ENCODE measurements around the gene TPBGL. TPM values are rescaled to one million over a fixed set of nuclear protein-coding genes. Genes with fewer than 3 reads are reported as not detected.

The TPBGL gene, protein sequence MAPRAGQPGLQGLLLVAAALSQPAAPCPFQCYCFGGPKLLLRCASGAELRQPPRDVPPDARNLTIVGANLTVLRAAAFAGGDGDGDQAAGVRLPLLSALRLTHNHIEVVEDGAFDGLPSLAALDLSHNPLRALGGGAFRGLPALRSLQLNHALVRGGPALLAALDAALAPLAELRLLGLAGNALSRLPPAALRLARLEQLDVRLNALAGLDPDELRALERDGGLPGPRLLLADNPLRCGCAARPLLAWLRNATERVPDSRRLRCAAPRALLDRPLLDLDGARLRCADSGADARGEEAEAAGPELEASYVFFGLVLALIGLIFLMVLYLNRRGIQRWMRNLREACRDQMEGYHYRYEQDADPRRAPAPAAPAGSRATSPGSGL
- not detected in 2 replicates for total RNA-seq (2014; rRNA removed; shearing (Covaris generic); ENCODE audit: low replicate concordance)

GRCh38 chr11:75240311-75241035, at the start of gene TPBGL:
TSS of gene TPBGL (plus strand) at chr11:75240774. CDS start at chr11:75241050, 276 bp downstream.
- no peak for DNase-seq (ENCODE audit: low read depth)
- in situ Hi-C loops (cut with HindIII; ENCODE audit: low pct_unique_long_range_greater_than_20kb, low sequenced_read_pairs) = no loop called here

DNA sequence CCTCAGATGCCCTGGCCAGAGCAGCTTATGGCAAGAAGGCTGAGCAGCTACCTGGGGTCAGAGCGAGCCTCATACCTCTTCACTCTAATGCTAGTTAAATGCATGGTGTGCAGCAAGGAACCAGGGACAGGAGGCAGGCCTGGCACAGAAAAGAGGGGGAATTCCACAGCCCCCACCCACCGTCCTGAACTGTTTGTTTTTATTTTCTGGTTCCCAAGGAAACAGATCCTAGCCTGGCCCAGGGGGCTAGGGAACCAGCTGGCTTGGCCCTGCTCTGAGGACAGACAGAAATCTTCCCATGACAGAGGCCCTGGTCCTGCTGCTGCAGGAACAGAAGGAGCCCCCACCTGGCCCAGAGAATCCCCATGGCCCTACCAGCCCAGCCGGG, 49.2 kb upstream of the TPBGL start:
- no peak for DNase-seq (ENCODE audit: low read depth)
- in situ Hi-C loops (cut with HindIII; ENCODE audit: low pct_unique_long_range_greater_than_20kb, low sequenced_read_pairs) = no loop called here

DNA sequence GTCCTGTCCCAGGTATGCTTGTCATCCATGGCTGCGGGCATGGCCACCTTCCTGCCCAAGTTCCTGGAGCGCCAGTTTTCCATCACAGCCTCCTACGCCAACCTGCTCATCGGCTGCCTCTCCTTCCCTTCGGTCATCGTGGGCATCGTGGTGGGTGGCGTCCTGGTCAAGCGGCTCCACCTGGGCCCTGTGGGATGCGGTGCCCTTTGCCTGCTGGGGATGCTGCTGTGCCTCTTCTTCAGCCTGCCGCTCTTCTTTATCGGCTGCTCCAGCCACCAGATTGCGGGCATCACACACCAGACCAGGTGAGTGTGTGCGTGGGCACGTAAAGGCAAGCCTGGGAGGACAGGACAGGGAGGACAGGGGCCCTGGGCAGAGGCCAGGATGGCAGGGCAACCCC, 47.3 kb upstream of the TPBGL start:
- in situ Hi-C loops (cut with HindIII; ENCODE audit: low pct_unique_long_range_greater_than_20kb, low sequenced_read_pairs) = no loop called here
- DNase-seq (ENCODE audit: low read depth) = no peak

- in situ Hi-C loops (cut with HindIII; ENCODE audit: low pct_unique_long_range_greater_than_20kb, low sequenced_read_pairs) = no loop called here
- DNase-seq (ENCODE audit: low read depth) = no peak
Observed at GRCh38 chr11:75193711-75194110, 46.9 kb upstream of the TPBGL start.

- no peak for DNase-seq (ENCODE audit: low read depth)
- in situ Hi-C loops (cut with HindIII; ENCODE audit: low pct_unique_long_range_greater_than_20kb, low sequenced_read_pairs) = no loop called here
Observed at GRCh38 chr11:75194147-75194546, 46.4 kb upstream of the TPBGL start.

DNA sequence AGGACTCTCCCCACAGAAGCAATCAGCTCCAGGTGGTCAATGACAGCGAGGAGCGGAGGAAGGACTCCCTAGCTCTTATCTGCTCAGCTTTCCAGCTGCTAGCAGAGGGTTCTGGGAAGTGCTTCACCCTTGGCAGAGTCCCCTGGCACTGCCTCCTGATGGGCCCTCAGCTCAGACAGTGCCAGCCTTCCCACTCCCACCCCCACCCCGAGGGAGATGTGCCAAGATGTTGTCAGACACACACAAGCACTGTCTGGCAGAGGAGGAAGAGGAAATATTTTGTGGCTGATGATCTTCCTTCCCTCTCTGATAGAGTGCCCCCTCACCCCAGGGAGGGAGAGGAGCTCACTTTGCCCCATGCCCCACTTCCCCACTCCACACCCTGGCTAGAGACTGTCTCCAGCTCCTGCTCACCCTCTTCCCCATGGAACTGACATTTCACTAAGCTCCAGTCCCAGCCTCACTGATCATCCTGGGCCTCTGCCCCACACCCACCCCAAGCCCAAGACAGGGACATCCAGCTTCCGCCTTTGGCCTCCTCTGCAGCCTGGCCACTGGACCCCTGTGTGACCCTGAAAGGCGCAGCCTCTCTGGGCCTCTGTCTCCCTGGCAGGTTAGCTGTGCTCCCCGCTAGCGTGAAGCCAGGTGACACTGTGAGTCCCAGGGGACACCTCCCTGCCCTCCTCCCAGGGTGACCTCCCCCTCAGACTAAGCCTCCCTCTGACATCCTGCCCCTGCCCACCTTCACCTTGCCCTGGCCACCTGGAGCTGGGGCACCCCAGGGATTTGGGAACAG, 45.2 kb upstream of the TPBGL start:
- no peak for DNase-seq (ENCODE audit: low read depth)

GRCh38 chr11:75196426-75196825, 44.1 kb upstream of the TPBGL start:
- in situ Hi-C loops (cut with HindIII; ENCODE audit: low pct_unique_long_range_greater_than_20kb, low sequenced_read_pairs) = no loop called here
- no peak for DNase-seq (ENCODE audit: low read depth)

More for the DNA sequence above, 45.2 kb upstream of the TPBGL start:
- in situ Hi-C loops (cut with HindIII; ENCODE audit: low pct_unique_long_range_greater_than_20kb, low sequenced_read_pairs) = no loop called here

DNA sequence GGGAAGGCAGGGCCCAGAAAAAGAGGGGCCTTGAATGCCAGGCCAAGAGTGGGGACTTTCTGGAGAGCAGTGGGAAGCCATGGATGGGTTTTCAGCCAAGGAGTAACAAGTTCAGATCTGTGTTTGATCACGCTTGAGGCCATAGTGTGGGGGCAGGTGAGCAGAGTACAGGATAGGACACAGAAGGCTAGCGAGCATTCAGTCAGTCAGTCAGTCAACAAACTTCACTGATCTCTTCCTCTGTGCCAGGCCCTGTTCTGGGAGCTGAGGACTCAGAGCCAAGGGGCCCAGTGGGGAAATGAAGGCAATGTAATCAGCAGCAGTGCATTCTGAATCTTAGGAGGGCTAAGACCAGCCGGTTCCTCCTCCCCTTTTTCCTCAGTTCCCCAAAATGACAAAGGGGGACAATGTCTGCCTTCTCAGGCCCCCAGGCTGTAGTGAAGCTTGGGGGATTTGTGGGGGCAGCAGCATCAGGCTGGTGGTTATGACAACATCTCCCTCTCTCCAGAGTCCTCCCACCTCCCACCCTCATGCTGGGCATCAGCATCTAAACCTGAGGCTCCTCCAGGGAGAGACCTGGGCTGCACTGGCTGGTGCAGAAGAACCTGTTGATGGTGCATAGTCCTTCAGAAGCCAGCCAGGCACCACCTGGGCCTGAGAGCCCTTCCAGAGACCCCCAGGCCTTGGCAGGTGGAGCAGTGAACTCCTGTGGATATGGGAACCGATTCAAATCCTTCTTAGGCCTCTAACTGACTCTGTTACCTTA, 42.9 kb upstream of the TPBGL start:
- DNase-seq (ENCODE audit: low read depth) = no peak
- in situ Hi-C loops (cut with HindIII; ENCODE audit: low pct_unique_long_range_greater_than_20kb, low sequenced_read_pairs) = no loop called here

DNA sequence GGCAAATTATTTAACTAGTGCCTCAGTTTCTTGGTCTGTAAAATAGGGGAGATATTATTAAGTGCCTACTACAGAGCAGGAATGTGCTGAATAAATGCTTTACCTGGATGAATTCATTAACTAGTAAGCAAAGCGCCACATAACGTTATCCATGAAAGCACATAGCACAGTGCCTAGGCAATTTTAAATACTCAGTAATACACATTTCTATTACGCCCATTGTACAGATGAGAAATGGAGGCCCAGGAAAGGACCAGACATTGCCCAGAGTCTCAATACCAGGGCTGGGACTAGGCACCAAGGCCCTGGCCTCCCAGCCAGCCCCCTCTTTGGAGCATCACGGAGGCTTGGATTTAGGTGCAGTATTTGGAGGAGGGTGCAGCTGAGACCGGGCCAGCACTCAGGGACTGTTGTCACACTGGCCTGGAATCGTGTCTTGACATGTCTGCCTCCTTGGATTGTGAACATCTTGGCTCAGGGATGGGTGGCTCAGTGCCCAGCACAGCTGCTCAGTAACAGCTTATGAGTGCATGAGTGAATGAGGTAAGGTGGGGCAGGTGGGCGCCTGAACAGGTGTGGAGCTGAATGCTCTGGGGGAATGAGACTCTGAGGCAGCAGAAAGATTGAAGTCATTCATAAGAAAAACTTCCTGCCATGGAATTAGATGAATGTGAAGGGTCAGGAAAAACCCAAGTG, 42.1 kb upstream of the TPBGL start:
- no peak for DNase-seq (ENCODE audit: low read depth)

GRCh38 chr11:75199412-75199955, 41.1 kb upstream of the TPBGL start:
- in situ Hi-C loops (cut with HindIII; ENCODE audit: low pct_unique_long_range_greater_than_20kb, low sequenced_read_pairs) = no loop called here
- DNase-seq (ENCODE audit: low read depth) = no peak

More for the DNA sequence above, 42.1 kb upstream of the TPBGL start:
- in situ Hi-C loops (cut with HindIII; ENCODE audit: low pct_unique_long_range_greater_than_20kb, low sequenced_read_pairs) = no loop called here

GRCh38 chr11:75200051-75200450, 40.5 kb upstream of the TPBGL start:
- in situ Hi-C loops (cut with HindIII; ENCODE audit: low pct_unique_long_range_greater_than_20kb, low sequenced_read_pairs) = no loop called here
- no peak for DNase-seq (ENCODE audit: low read depth)

- DNase-seq (ENCODE audit: low read depth) = no peak
- in situ Hi-C loops (cut with HindIII; ENCODE audit: low pct_unique_long_range_greater_than_20kb, low sequenced_read_pairs) = no loop called here
Observed at GRCh38 chr11:75200531-75200930, 40.0 kb upstream of the TPBGL start.

- no peak for DNase-seq (ENCODE audit: low read depth)
- in situ Hi-C loops (cut with HindIII; ENCODE audit: low pct_unique_long_range_greater_than_20kb, low sequenced_read_pairs) = no loop called here
Observed at GRCh38 chr11:75201771-75202170, 38.8 kb upstream of the TPBGL start.

- no peak for DNase-seq (ENCODE audit: low read depth)
- in situ Hi-C loops (cut with HindIII; ENCODE audit: low pct_unique_long_range_greater_than_20kb, low sequenced_read_pairs) = no loop called here
Observed at GRCh38 chr11:75202195-75202594, 38.4 kb upstream of the TPBGL start.

DNA sequence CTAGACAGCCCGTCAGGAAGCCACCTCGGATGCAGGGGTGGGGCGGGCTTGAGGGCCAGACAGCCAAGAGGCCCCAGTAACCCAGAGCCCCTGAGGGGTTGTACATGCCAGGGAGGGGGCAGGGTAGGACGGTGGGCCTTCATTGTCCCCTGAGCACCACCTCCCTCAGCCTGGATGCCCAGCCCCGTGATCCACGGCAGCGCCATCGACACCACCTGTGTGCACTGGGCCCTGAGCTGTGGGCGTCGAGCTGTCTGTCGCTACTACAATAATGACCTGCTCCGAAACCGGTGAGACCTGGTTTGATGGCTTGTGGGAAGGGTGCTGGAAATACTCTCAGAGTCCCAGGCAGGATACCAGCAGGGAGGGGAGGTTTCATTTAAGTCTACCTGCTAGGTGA, 37.4 kb upstream of the TPBGL start:
- DNase-seq (ENCODE audit: low read depth) = no peak
- in situ Hi-C loops (cut with HindIII; ENCODE audit: low pct_unique_long_range_greater_than_20kb, low sequenced_read_pairs) = no loop called here

- no peak for DNase-seq (ENCODE audit: low read depth)
- in situ Hi-C loops (cut with HindIII; ENCODE audit: low pct_unique_long_range_greater_than_20kb, low sequenced_read_pairs) = no loop called here
Observed at GRCh38 chr11:75203641-75204011, 36.9 kb upstream of the TPBGL start.

DNA sequence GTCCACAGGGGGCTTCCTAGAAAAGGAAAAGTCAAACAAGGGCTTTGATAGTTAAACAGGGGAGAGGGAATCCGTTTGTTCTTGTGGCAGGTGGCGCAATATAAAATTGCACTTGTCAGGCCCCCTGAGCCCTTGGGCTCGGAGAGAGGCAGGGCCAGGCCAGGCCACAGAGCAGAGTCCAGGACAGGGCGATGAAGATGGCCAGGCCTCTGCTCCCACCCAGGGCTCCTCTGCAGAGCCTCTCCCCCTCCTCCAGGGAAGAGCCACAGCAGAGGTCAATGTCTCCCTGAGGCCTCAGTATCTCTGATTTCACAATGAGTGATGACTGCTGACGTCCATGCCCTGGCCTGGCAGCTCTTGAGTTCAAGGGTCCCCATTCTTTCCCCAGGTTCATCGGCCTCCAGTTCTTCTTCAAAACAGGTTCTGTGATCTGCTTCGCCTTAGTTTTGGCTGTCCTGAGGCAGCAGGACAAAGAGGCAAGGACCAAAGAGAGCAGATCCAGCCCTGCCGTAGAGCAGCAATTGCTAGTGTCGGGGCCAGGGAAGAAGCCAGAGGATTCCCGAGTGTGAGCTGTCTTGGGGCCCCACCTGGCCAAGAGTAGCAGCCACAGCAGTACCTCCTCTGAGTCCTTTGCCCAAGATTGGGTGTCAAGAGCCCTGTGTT, 36.4 kb upstream of the TPBGL start:
- DNase-seq (ENCODE audit: low read depth) = no peak
- in situ Hi-C loops (cut with HindIII; ENCODE audit: low pct_unique_long_range_greater_than_20kb, low sequenced_read_pairs) = no loop called here
